Measurements from ENCODE around the gene SPEN.

- TF ChIP-seq CTCF (IDR thresholded peaks at IDR 0.05) (no peak), POLR2A (IDR thresholded peaks at IDR 0.05) (no peak)
Observed at GRCh38 chr1:15899266-15899665, 51.8 kb downstream of the SPEN start.
